ENCODE measurements around the gene UBE2G1. TPM values are rescaled to one million over a fixed set of nuclear protein-coding genes. Genes with fewer than 3 reads are reported as not detected.

Gene UBE2G1
- total RNA-seq, 1 donor from 2014 or later, result 39.3 TPM

Small RNA genes lying within 50 kb of the gene (small RNA-seq; reads per million reads assigned to genes)
- gene RN7SL774P (ENCODE audit: low replicate concordance), result not detected

Other genes starting within 250 kb of the UBE2G1 start
- gene ZZEF1, start 223.6 kb downstream of the UBE2G1 start, total RNA-seq, result 35.4 TPM
- 21.1 TPM for gene CYB5D2, start 223.5 kb downstream of the UBE2G1 start, total RNA-seq
- gene ANKFY1, start 102.7 kb downstream of the UBE2G1 start, total RNA-seq, result 45.5 TPM
- under 0.01 TPM for gene SPNS3, start 67.3 kb upstream of the UBE2G1 start, total RNA-seq
- gene SPNS2, start 132.2 kb upstream of the UBE2G1 start, total RNA-seq, result 7.9 TPM
- 16.2 TPM for gene MYBBP1A, start 188.7 kb upstream of the UBE2G1 start, total RNA-seq
- not detected for gene GGT6, start 193.9 kb upstream of the UBE2G1 start, total RNA-seq
- gene SMTNL2, start 217.9 kb upstream of the UBE2G1 start, total RNA-seq, result 2.5 TPM

Data from temporal lobe (tissue), 2 donors.